HCEC 1CT (cell line): ENCODE measurements around the gene SND1.
A peak's percentile ranks its signal among the peaks of the same experiment; 100 is the strongest.

Experiments used
- DNase-seq: peaks from one replicate; pipeline ENCODE4 v3.0.0-alpha.2; 2017

Gene SND1

DNA sequence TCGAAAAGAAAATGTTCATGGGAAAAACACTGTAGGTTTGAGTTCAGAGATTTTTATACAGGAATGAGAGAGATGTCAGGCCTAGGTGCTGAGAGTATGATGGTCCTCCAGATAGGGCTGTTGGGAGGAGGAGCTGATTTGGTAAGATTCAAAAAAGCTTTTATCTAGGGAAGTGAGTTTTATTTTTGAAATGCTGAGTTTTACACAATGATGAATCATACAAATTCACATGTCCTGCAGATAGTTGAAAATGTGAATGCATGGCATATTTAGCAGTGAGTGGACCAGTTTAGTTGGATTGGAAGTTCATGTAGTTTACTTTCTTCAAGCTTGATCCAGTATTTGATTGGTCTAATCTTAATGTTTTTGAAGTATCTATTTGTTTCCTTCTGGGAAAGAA, 224.4 kb downstream of the SND1 start:
- peak; percentile 61 for DNase-seq

DNA sequence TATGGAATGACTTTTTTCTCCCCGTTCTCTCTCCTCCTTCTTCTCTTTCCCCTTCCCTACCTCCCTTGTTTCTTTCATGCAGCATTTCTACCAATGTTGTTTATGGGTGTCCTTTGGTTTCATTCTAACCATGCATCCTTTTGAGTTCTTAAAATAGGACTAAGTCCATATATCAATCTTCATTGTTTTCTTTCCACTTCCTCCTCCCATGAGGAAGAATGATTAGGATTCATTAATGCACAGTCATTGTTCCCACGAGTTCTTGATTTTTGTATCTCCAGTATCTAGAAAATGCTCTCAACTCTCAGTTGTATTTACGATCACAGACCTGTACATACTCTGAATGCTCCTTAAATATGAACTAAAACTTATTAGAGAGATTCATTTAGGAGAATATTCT, 226.0 kb downstream of the SND1 start:
- no peak for DNase-seq

DNA sequence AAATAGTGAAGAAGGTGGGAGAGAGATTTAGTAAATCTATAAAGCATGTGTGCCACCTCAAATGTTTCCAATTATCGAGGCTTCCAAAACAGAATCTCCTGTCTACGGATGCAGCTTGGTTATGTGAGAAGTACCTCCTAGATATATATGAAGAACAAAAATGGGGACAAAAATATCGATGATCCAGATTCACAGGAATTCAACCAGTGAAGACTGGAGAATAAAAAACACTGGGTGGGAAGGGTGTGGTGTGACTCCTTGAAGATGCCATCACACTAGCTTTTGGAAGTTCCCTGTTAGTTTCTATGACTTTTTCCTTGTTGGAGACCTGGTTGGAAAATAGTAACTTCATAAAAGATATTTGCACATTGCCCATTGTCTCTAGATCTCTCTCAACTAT, 226.8 kb downstream of the SND1 start:
- no peak for DNase-seq

DNA sequence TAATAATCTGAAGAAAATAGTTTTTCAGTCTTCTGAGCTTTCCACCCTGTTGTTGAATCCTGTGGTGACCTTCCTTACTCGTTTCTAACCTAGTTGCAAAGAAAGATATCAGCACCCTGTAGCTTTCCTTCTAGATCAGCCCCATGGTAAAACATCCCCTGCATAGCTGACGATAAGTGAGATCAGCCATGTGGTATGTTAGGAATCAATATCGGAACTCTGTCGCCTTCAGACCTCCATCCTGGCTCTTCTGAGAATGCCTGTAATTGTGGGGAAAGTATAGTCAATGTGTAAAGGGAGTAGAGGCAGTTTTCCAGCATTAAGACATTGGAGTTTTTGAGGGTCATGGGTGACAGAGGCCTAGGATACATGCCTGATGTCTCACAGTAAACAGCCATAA, 227.4 kb downstream of the SND1 start:
- DNase-seq, result no peak

DNA sequence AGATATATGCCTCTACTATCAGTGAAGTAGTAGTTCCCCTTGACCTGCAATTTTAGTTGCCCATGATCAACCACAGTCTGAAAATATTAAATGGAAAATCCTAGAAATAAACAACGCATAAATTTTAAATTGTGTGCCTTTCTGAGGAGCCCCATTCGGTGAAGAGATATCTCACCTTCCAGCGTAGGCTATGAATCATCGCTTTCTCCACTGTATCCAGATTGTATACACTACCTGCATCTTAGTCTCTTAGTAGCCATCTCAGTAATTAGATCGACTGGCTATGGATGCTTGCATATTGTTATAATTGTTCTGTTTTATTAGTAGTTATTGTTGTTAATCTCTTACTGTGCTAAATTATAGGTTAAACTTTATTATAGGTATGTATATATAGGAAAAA, 227.9 kb downstream of the SND1 start:
- DNase-seq, result no peak

DNA sequence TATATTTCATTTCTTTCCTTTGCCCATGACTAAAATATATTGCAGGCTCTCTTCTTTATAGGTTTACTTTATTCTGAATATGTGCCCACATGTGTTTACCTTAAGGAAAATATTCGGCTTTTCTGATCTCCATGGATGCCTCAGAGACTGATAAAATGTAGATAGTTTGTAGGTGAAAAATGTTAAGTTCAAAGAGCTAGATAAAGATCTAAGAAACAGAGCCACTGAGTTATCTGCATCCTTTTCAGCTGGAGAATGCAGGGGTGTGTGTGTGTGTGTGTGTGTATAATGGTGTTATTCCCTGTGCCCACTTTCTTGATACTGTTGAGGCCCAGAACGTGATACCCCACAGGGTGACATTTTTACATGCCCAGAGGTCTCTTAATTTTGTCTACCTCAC, 228.5 kb downstream of the SND1 start:
- no peak for DNase-seq

DNA sequence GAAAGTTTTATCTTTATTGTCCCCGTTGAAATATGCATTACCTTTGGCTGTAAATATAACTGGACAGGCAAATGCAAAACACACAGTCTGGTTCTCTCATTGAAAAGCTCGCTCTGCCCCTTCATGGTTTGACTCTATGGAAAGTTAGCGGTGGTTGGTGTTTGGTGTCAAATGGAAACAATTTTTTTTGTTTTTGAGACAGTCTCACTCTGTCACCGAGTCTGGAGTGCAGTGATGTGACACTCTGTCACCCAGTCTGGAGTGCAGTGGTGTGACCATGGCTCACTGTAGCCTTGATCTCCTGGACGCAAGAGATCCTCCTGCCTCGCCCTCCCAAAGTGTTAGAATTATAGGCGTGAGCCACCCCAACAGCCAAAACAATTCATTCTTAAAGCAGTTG, 229.6 kb downstream of the SND1 start:
- DNase-seq, result no peak

DNA sequence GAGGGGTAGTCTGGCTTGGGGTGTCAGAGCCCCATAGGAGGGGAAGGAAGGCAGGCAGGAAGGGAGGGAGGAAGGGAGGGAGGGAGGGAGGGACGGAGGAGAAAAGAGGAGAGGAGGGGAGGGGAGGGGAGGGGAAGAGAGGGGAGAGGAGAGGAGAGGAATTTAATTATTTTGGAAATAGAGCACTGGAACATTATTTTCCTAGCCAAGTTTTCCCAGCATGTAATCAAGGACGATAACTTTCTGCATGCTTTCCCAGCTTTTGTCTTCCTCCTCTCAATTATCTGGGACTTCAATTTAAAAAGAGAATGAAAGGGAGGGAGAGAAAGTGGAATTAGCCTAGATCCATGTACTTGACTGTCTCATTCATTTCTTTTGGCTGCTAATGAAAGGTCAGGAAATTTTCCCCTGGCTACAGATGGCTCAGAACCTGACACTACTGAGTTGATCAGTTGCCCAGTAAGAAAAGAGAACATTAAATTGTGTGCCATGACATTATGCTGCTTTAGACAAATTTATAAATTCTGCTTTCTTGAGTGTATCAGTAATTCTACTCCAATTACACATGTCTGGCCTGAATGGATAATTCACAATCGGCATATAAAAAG, 230.4 kb downstream of the SND1 start:
- no peak for DNase-seq

DNA sequence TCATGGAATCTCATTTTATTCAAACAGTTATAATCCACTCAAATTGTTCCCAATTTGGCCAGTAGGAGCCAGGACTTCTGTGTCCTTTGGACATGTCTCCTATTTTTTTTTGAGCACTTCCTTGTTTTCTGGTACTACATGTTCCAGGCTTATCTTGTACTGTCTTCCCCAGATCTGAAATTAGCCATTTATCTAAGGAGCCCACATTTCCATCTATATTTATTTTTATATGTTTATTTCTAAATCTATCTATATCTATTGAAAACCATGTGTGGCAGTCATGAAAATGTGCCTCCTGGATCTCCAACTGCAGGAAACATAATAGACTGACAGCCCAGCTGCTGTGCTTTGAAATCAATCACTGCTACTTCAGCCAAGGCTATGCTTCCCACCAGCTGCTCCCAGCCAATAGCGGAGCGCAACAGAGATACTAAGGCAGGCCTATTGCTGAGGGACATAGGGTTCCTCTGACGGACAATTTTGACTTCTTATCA, 232.1 kb downstream of the SND1 start:
- no peak for DNase-seq

DNA sequence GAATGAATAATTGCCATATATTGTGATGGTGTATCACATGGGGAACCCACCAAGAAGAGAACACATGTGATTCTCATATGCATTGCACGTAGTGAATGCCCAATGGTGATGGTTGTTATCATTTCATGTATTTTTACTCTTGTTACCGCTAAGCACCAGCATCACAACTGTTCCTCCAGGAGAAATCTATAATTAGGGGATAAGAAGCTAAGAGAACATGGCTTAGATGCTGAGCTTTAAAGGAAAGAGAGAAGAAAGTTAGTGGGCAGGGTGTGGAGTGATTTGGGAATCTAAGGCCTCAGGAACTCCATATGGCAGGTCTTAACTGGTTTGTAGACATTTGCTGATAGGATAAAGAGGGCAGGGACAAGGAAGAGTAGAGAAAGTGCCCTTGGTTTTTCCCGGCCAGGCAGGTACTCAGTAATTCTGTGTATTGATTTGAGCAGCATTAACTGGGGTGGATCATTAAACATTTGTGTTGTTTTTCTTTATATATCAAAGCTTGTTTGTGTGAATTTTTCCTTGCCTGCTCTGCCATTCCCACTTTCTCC, 233.3 kb downstream of the SND1 start:
- no peak for DNase-seq

DNA sequence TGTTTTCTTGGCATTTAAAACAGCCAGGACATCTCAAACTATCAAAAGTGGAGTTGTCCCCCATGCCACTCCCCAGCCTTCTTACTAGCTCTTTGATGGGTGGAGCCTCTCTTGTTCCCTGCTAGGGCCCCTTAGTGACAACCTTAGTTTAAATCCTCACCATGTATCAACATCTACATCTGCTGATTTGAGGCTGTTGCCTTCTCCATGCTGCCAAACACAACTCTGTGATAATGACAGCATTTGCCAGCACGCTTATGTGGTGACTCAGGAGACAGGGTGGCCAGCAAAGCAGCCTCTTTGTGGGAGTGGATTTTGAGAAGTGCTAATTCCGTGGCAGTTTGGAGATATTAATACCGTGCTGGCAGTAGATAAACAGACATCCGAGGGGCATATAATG, 233.8 kb downstream of the SND1 start:
- peak; percentile 58 for DNase-seq

DNA sequence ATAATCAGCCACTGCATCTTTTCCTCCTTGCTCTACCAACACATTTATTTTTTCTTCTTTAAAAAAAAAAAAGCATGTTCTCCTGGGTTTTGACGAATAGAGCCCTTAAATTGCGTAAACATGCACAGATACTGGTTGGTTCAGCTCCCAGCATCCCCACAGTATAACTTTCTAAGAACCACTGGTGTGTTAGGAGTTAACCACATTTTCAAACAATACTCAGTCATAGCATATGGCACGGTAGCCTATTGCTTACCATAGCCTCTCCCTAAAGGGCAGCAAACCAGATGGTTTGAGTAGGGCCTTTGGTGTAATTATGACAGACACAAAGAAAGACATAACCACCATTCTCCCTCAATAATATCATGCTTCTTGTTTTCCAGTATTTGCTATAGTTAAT, 234.3 kb downstream of the SND1 start:
- no peak for DNase-seq

DNA sequence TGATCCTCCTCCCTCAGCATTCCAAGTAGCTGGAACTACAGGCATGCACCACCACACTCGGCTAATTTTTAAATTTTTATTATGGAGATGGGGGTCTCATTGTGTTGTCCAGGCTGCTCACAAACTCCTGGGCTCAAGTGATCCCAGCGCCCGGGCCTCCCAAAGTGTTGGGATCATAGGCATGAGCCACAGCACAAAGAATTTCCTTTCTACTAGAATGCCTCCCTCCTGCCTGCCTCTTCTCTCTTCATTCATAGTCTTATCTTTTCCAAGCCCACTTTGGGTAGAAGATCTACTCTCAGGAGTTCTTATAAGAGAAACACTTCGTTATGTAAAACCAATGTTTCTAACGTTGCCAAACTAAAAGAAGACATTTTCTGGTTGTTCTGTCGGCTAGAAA, 235.1 kb downstream of the SND1 start:
- no peak for DNase-seq

DNA sequence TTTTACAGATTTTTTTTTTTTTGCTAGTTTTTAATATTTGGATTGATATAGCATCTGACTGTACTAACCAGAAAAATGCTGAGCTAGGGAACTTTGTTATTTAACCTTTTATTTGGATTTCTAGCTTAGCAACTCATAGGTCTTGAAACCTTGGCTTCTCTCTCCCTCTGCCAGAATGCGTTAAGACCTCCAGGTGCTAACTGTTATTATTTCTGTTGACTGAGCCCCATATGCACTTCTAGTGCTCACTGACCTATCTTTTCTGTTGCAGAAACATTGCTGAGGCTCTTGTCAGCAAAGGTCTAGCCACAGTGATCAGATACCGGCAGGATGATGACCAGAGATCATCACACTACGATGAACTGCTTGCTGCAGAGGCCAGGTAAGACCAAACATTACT, 235.6 kb downstream of the SND1 start:
- DNase-seq, result no peak

DNA sequence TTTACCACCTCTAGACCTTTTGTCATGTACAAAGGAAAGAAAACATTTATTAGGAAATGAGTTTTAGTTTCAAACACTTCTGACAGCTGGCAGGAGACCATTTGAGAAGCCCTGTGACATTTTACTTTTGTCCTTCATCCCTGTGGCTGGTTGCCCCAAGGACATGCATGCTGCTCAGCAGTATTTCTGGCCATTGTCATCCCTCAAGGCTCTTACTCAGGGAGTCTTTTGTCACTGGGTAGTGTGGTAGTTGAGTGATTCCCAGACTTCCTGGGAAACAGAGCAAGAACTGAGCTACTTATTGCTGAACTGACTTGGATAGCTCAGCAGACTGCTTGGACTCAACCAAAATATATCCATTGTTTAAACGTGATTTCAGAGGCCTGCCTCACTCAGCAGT, 236.4 kb downstream of the SND1 start:
- no peak for DNase-seq

DNA sequence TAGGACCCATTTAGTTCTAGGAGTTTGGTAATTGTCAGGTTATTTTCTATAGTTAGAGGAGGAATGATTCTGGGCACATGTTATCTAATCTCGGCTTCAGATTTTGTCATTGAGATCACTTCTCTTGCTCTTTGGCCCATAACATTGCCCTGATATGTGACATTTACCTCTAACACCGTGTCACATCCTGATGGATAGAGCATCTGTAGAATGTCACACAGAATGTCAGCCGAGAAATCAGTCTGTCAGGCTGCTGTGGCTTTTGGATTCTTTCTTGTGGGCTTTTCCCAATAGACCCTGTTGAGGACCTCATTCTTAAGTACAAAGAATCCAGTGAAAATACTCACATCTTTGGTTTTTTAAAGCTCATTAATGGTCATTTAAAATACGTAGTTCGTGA, 236.8 kb downstream of the SND1 start:
- no peak for DNase-seq

DNA sequence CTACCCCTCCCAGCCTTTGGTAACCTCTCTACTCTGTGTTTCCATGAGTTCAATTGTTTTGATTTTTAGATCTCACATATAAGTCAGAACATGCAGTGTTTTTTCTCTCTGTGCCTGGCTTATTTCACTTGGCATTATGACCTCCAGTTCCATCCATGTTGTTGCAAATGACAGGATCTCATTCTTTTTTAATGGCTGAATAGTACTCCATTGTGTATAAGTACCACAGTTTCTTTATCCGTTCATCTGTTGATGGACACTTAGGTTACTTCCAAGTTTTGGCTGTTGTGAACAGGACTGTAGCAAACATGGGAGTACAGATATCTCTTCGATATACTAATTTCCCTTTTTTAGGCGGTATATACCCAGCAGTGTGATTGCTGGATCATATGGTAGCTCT, 237.7 kb downstream of the SND1 start:
- no peak for DNase-seq

DNA sequence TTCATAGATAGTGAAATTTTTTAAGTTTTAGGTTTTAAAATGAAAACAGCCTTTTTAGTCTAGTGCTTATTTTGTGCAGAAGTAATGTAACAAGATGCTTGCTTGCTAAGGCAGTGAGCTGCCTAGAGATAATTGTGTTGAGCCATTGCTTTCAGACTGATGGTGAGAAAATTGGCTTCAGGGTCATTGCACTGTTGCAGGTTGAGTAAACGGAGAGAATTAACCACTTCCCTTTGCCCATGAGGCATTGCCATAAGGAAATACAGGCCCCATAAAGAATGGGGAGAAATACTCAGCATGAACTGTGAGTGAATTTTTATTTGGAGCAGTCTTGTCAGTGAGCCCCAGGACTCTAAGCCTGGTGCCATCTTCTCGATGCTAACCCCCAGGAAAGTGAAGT, 238.7 kb downstream of the SND1 start:
- no peak for DNase-seq

DNA sequence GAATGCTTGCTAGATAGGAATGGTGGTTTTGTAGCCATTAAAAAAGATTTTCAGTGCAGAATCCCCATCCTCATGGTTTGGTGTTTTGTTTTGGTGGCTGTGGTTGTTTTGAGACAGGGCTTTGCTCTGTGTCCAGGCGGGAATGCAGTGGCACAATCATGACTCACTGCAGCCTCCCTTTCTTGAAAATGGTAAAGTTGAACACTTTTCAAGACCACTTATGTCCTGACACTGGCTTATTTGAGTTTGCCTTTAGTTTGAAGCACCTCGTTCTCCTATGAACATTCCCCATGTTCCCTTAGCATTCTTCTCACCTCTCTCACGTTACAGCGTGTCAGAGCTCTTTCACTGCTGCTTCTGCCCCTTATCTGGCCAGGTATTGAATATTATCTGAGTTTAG, 239.2 kb downstream of the SND1 start:
- no peak for DNase-seq

DNA sequence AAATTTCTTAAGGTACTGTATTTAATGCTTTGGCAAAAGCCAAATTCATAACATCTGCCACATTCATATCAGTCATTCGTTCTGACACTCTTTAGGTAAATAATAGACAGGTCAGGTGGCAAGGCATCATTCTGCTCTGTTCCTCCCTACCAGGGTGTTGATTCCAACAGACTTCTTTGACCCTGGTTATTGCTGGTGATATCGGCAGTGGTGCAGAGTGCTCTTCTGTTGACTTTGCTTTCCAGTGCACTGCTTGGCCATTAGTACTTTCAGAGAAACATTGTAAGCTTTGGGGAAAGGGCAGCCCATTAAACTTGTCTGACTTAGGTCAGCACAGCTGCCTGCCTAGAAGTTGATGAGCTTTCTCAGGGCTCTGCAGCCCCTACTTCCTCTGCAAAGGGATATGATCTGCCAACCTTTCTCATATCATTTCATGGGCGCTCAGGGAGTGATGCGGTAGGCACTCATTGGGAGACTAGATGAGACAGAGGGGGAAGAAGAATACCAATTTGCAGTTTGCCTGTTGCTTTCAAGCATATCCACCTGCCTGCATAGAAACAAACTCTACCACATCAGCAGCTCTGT, 240.0 kb downstream of the SND1 start:
- no peak for DNase-seq

DNA sequence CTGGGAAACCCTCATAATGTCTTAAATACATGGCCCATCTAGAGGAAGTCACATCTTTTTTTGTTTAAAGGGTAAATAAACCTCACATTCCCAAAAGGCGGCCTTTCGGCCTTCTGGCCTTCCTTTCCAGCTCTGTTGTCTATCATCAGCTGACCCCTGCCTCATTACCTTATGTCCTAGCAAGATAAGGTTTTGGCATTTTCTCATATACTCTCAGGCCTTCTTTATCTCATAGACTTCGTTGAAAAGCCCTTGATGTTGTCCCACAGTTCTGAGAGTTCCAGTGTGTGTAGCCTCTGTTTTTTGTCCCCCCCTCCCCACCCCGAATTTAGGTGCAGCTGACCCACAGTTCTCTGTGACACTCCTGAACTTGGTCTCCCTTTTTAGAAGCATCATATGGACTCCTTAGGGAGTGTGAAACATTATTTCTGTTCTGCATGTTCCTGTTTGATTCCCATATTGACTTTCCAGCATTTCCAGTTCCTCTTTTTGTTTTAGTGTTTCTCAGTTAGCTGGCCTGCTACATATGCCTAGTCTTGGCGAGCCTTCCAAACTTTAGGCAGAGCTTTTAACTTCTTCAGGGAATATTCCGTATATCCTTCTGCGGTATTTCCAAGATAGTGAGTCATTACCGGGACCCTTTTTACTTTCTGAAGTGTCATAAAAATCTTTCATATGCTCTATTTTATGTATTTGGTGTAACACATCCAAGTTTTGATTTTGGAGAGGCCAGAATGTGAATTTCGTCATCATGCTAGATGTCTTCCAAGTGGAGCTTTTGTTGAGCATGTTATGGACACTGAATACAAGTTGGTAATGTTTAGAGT, 240.7 kb downstream of the SND1 start:
- peak; percentile 42 for DNase-seq

DNA sequence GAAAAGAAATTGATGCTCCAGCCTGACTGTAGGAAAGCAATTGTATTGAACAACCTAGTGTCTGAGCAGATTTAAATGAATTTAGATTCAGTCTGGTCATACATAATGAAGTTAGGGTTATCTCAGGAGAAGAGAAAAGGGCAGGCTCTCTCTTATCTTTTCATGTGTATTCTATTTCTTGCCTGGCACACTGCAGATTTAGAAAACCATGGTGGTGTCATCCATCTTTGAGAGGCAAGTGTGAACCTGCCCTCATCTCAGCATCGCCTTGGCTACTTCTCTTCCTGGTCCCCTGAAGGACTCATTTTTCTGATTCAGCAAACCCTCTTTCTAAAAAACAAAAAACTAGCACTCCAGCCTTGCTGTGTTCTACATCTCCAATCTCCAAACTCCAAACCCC, 241.6 kb downstream of the SND1 start:
- no peak for DNase-seq

DNA sequence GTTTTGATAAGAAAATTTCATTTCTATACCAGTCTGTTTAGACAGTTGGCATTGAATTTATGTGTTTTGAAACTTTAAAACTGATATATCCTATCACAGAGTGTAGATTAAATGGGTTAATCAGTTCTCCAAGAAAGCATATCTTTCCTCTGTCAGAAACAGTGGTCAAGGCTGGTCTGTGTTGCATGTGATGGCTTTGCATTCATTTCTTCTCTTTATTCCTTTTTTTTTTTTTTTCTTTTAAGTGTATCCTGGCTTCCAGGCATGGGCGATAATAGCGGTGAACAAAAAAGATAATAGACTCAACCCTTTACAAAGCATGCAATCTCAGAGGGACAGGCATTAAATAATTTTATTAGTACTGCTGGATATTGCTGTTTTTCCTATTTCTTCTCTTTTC, 242.6 kb downstream of the SND1 start:
- no peak for DNase-seq

DNA sequence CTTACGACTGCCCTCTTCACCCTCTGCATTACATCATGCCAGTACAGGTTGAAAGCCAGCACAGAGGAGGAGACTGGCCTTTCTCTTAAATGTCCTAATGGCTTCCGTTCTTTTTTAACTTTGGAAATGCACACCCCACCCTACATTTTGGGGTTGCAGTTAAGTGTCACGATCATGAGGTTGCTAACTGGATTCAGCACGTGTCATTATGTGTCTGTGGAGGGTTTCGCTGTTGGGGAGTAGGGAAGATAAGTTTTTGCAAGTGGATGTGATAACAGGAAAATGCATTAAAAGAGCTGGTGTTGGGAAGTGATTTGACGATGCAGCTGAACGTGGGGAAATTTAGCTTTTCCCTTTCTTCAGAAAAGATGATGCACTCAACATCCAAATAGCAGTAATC, 243.4 kb downstream of the SND1 start:
- DNase-seq, result no peak
